Upper lobe of left lung (tissue), 6 donors: ENCODE results near the gene DOCK4. TPM values are rescaled to one million over a fixed set of nuclear protein-coding genes. Genes with fewer than 3 reads are reported as not detected.

Source experiments
- ATAC-seq, 2 donors: fragments of 200-7000 bp; cut with Tn5 transposase; one replicate each; pipeline ENCODE4 v1.9.1; 2022; ENCODE audit warnings: mild to moderate bottlenecking in 2 of 2, moderate library complexity in 2 of 2; ENCODE audit not compliant: low FRiP score in 2 of 2
- DNase-seq, 2 donors: peaks; one replicate each; pipeline ENCODE4 v3.0.0-alpha.2; 2019 to 2020
- H3K27ac ChIP-seq, 4 donors: fragments of 200-600 bp; sonication (generic); one replicate each; pipeline ENCODE4 v1.5.1; 2016 to 2019
- H3K27me3 ChIP-seq, 4 donors: fragments of 200-600 bp; sonication (generic); one replicate each; pipeline ENCODE4 v1.5.1; 2017 to 2019
- H3K36me3 ChIP-seq, 4 donors: fragments of 200-600 bp; sonication (generic); one replicate each; pipeline ENCODE4 v1.5.1; 2016 to 2019
- H3K4me1 ChIP-seq, 4 donors: fragments of 200-600 bp; sonication (generic); one replicate each; pipeline ENCODE4 v1.5.1; 2018 to 2019
- H3K4me3 ChIP-seq, 4 donors: fragments of 200-600 bp; sonication (generic); one replicate each; pipeline ENCODE4 v1.5.1; 2017 to 2019; ENCODE audit warnings: mild to moderate bottlenecking in 2 of 4, moderate library complexity in 1 of 4
- H3K9me3 ChIP-seq, 4 donors: fragments of 200-600 bp; sonication (generic); one replicate each; pipeline ENCODE4 v1.5.1; 2018 to 2019
- CTCF ChIP-seq, 6 experiments: fragments of 450-650 bp in 4 of 6; fragments of 200-600 bp in 2 of 6; sonication (generic) in 2 of 6; IDR thresholded peaks; one replicate each; pipeline ENCODE4 v1.5.1; 2016 to 2019; ENCODE audit warnings: antibody characterized with exemption in 6 of 6
- EP300 ChIP-seq, 4 donors: sonication (generic); formaldehyde crosslinking; IDR thresholded peaks; one replicate each; pipeline ENCODE4 v1.5.1; 2017; ENCODE audit warnings: antibody characterized with exemption in 4 of 4, control low read depth in 2 of 4
- POLR2A ChIP-seq, 4 donors: fragments of 450-650 bp; IDR thresholded peaks; one replicate each; pipeline ENCODE4 v1.5.1; 2016 to 2017; ENCODE audit warnings: antibody characterized with exemption in 4 of 4, mild to moderate bottlenecking in 2 of 4
- POLR2AphosphoS5 ChIP-seq, 2 donors: sonication (generic); formaldehyde crosslinking; IDR thresholded peaks; one replicate each; pipeline ENCODE4 v1.5.1; 2017; ENCODE audit warnings: antibody characterized with exemption in 2 of 2
- WGBS, 2 donors: methylation state at CpG; one replicate each; pipeline ENCODE4 v1.1.5; 2017 to 2018; 5-methylcytosine and 5-hydroxymethylcytosine counted together
- total RNA-seq, 6 donors: library from RNA; depleted of rRNA in 4 of 6; stranded (reverse); fragments of >200 nt in 4 of 6; gene quantifications; one replicate each; pipeline versions ENCODE4 v1.1.0 to v1.2.1, GENCODE V29; 2016 to 2021
- donor health status: DM: no; HTN: no; CAD: no; lungs with moderate emphysema.
- donor health status: DM: no; HTN: yes; CAD: no; lungs with severe emphysema.

DOCK4 gene
- total RNA-seq, 6 donors from 2014 or later, result 53.6 to 166 (median 100) TPM

- Histone ChIP-seq H3K9me3 (no peaks in the 10 kb centered on the region), H3K4me1 (peaks cover 24 to 51% (median 28%) of the 10 kb centered on the region in 4 donors), H3K4me3 (no peak overlapping the region), H3K27ac (peak overlapping the region; percentile 68 to 84 (median 81)), H3K27me3 (no peaks in the 10 kb centered on the region), H3K36me3 (no peaks in the 10 kb centered on the region)
- DNase-seq, result no peak
- no peak for TF ChIP-seq CTCF (IDR thresholded peaks at IDR 0.05)
- TF ChIP-seq POLR2AphosphoS5 (IDR thresholded peaks at IDR 0.05), result no peak
- no peak for TF ChIP-seq POLR2A (IDR thresholded peaks at IDR 0.05)
- TF ChIP-seq EP300 (IDR thresholded peaks at IDR 0.05), result no peak
- 4 to 6% methylated on average over 1 of the region's 1 CpG for WGBS, 2 donors
- no peak for ATAC-seq
Measured at GRCh38 chr7:111953611-111954010, 252.6 kb downstream of the DOCK4 start.

DNA sequence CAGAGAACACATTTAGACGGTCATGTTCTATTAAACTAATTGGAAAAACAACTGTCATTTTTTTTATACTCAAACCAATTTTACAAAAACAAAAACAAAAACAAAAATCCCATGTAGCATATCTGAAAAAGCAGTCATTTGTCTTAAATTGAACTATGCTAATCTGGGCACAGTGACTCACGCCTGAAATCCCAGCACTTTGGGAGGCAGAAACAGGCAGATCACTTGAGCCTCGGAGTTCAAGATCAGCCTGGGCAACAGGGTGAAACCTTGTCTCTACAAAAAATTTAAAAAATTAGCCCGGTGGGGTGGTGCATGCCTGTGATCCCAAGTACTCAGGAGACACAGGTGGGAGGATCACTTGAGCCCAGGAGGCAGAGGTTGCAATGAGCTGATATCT is 253.4 kb downstream of the DOCK4 start:
- Histone ChIP-seq H3K27ac (peak overlapping the region; percentile 26 to 84 (median 75)), H3K9me3 (no peaks in the 10 kb centered on the region), H3K4me1 (peaks cover 18 to 43% (median 24%) of the 10 kb centered on the region in 4 donors), H3K27me3 (no peaks in the 10 kb centered on the region), H3K4me3 (no peak overlapping the region), H3K36me3 (peaks cover 0 to 5% (median 0%) of the 10 kb centered on the region in 4 donors)
- ATAC-seq (no peak), DNase-seq (no peak)
- 78 to 85% methylated on average over 4 of the region's 4 CpGs for WGBS, 2 donors
- TF ChIP-seq CTCF (IDR thresholded peaks at IDR 0.05), result no peak
- no peak for TF ChIP-seq POLR2A (IDR thresholded peaks at IDR 0.05)
- no peak for TF ChIP-seq POLR2AphosphoS5 (IDR thresholded peaks at IDR 0.05)
- TF ChIP-seq EP300 (IDR thresholded peaks at IDR 0.05), result no peak

DNA sequence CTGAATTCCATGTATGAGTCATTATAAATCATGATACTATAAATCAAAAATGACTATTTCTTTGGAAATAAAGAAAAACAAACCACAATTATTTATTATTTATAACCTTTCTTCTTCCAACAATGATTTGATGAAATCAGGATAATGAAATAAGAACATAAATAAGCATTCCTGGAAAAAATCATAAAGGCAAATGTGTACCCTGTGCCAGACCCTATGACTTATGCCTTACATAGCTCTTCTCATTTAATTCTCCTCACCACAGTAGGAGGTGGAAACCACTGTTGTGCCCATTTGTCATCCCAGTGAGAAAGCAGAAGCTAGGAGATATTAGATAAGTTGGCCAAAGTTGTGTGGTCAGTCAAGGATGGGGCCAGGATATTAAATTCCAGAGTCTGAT is 255.1 kb downstream of the DOCK4 start:
- no peaks in the 10 kb centered on the region for H3K9me3 ChIP-seq
- H3K4me1 ChIP-seq, result peaks cover 17 to 28% (median 19%) of the 10 kb centered on the region in 4 donors
- H3K4me3 ChIP-seq, result no peak overlapping the region
- peak overlapping the region in 1 of 4 donors; percentile 30 for H3K27ac ChIP-seq
- DNase-seq (no peak), ATAC-seq (no peak)
- no peak for TF ChIP-seq CTCF (IDR thresholded peaks at IDR 0.05)
- TF ChIP-seq EP300 (IDR thresholded peaks at IDR 0.05), result no peak
- no peak for TF ChIP-seq POLR2AphosphoS5 (IDR thresholded peaks at IDR 0.05)
- no peak for TF ChIP-seq POLR2A (IDR thresholded peaks at IDR 0.05)
- no peaks in the 10 kb centered on the region for H3K27me3 ChIP-seq
- H3K36me3 ChIP-seq, result peaks cover 0 to 5% (median 0%) of the 10 kb centered on the region in 4 donors

- ATAC-seq (no peak), DNase-seq (no peak)
- H3K27ac ChIP-seq, result no peak overlapping the region
- H3K36me3 ChIP-seq, result peaks cover 0 to 58% (median 12%) of the 10 kb centered on the region in 4 donors
- WGBS, 2 donors, result 95 to 97% methylated on average over 5 of the region's 5 CpGs
- H3K27me3 ChIP-seq, result no peaks in the 10 kb centered on the region
- TF ChIP-seq POLR2AphosphoS5 (IDR thresholded peaks at IDR 0.05) (no peak), EP300 (IDR thresholded peaks at IDR 0.05) (no peak), POLR2A (IDR thresholded peaks at IDR 0.05) (no peak), CTCF (IDR thresholded peaks at IDR 0.05) (no peak)
- no peaks in the 10 kb centered on the region for H3K4me1 ChIP-seq
- H3K4me3 ChIP-seq, result no peak overlapping the region
- peaks cover 15 to 22% (median 19%) of the 10 kb centered on the region in 4 donors for H3K9me3 ChIP-seq
Measured at GRCh38 chr7:111942450-111943081, 263.6 kb downstream of the DOCK4 start.

DNA sequence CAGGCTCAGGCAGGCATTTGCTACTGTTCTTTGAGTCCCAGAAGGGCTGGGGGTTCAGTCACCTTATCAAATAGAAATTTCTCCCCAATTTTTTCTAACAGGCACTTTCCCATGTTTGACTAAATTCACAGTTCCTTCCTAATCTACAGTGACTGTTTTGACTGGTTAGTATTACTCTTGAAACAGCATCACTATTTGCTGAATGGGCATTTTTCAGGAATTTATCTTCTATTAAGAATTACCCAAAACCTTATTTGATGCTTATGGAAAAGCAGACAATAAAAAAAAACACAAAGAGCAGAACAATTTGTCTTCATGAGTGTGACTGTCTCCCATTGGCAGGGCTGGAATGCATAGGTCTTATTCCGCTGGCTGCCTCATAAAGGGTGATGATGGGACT is 269.0 kb downstream of the DOCK4 start:
- Histone ChIP-seq H3K4me1 (no peaks in the 10 kb centered on the region), H3K27ac (no peak overlapping the region), H3K36me3 (peaks cover 0 to 68% (median 9%) of the 10 kb centered on the region in 4 donors), H3K27me3 (no peaks in the 10 kb centered on the region), H3K9me3 (peaks cover under 1 to 7% (median 4%) of the 10 kb centered on the region in 4 donors), H3K4me3 (no peak overlapping the region)
- ATAC-seq (no peak), DNase-seq (no peak)
- TF ChIP-seq CTCF (IDR thresholded peaks at IDR 0.05) (no peak), EP300 (IDR thresholded peaks at IDR 0.05) (no peak), POLR2A (IDR thresholded peaks at IDR 0.05) (no peak), POLR2AphosphoS5 (IDR thresholded peaks at IDR 0.05) (no peak)
- 88 to 100% methylated on average over 1 of the region's 1 CpG for WGBS, 2 donors
